GM12878 (cell line): ENCODE results near the gene ARHGAP40. TPM values are rescaled to one million over a fixed set of nuclear protein-coding genes. Genes with fewer than 3 reads are reported as not detected.
A peak's percentile ranks its signal among the peaks of the same experiment; 100 is the strongest.

Experiments
- ATAC-seq: fragments of 200-7000 bp; cut with Tn5 transposase; 3 replicates; pipeline ENCODE4 v1.9.1; 2020; ENCODE audit warnings: mild to moderate bottlenecking, moderate library complexity
- BruUV-seq: library from RNA; stranded (reverse); fragments of 400-500 nt; replicated peaks from 2 replicates; lab custom pipeline; 2021; lab: Mats Ljungman, UMichigan
- CTCF ChIA-PET: fragments of 300-600 bp; sonication (Branson Sonifier 250); formaldehyde crosslinking; extraction: SDS; loops from one replicate; lab custom pipeline; 2021; ENCODE audit warnings: inconsistent platforms; lab: Yijun Ruan, JAX
- POLR2A ChIA-PET: fragments of 350-600 bp; formaldehyde crosslinking; extraction: SDS; loops from one replicate; lab custom pipeline; 2021; ENCODE audit warnings: inconsistent platforms; lab: Charles Lee
- RAD21 ChIA-PET: fragments of 300-600 bp; sonication (Branson Sonifier 250); formaldehyde crosslinking; loops from one replicate; lab custom pipeline; 2023; ENCODE audit warnings: antibody characterized with exemption; ENCODE audit not compliant: unreplicated experiment; lab: Charles Lee
- SMC1A ChIA-PET: fragments of 300-600 bp; sonication (Branson Sonifier 250); formaldehyde crosslinking; loops from one replicate; lab custom pipeline; 2023; ENCODE audit not compliant: unreplicated experiment, uncharacterized antibody; lab: Charles Lee
- DNase-seq: peaks from one replicate; pipeline ENCODE4 v3.0.0-alpha.2; 2011; ENCODE audit warnings: low read depth, low spot score
- FAIRE-seq: peaks from 3 replicates; lab custom pipeline; 2011; peaks lifted over from hg19 to GRCh38; lab: Jason Lieb, UNC
- H2AFZ ChIP-seq: 2 replicates; pipeline ENCODE4 v1.6.0; 2011; ENCODE audit warnings: low read depth, low read length, control low read depth; ENCODE audit not compliant: control insufficient read depth
- H3K27ac ChIP-seq: 2 replicates; pipeline ENCODE4 v1.5.1; 2011; ENCODE audit warnings: control low read depth; ENCODE audit not compliant: control insufficient read depth, insufficient read depth
- H3K27me3 ChIP-seq, 2 experiments: replicated peaks in 1 of 2; 2 replicates each; pipeline versions ENCODE4 v1.6.0 to v1.6.1; 2011; ENCODE audit warnings: low read length in 1 of 2; ENCODE audit not compliant: control insufficient read depth in 2 of 2, insufficient read depth in 2 of 2
- H3K36me3 ChIP-seq, 2 experiments: 2 replicates each; pipeline ENCODE4 v1.5.1; 2011; ENCODE audit warnings: low read length in 1 of 2; ENCODE audit not compliant: control insufficient read depth in 2 of 2, insufficient read depth in 2 of 2
- H3K4me1 ChIP-seq: 2 replicates; pipeline ENCODE4 v1.6.1; 2011; ENCODE audit warnings: mild to moderate bottlenecking, low read length, moderate library complexity, mixed read lengths; ENCODE audit not compliant: control insufficient read depth, insufficient read depth
- H3K4me2 ChIP-seq: 2 replicates; pipeline ENCODE4 v1.6.0; 2011; ENCODE audit warnings: control low read depth; ENCODE audit not compliant: control insufficient read depth, insufficient read depth
- H3K4me3 ChIP-seq: fragments of 200-600 bp; sonication (generic); 2 replicates; pipeline ENCODE4 v1.5.1; 2016
- H3K79me2 ChIP-seq: 2 replicates; pipeline ENCODE4 v1.6.0; 2011; ENCODE audit warnings: low read length; ENCODE audit not compliant: control insufficient read depth, insufficient read depth
- H3K9ac ChIP-seq: 2 replicates; pipeline ENCODE4 v1.8.0; 2011; ENCODE audit warnings: low read length, control low read depth, mixed read lengths; ENCODE audit not compliant: control insufficient read depth, insufficient read depth
- H3K9me3 ChIP-seq: replicated peaks from 3 replicates; pipeline ENCODE4 v1.5.1; 2011; ENCODE audit warnings: mild to moderate bottlenecking, low read length; ENCODE audit not compliant: control insufficient read depth, insufficient read depth
- H4K20me1 ChIP-seq: 2 replicates; pipeline ENCODE4 v1.6.0; 2011; ENCODE audit not compliant: control insufficient read depth, insufficient read depth
- BCLAF1 ChIP-seq: fragments of 450-650 bp; IDR thresholded peaks from 2 replicates; pipeline ENCODE4 v1.6.1; 2017; ENCODE audit warnings: antibody characterized with exemption, mild to moderate bottlenecking, moderate library complexity
- CEBPB ChIP-seq, 2 experiments: fragments of 150-350 bp in 1 of 2; IDR thresholded peaks; 2 replicates each; pipeline ENCODE4 v1.6.1; 2012 to 2014; ENCODE audit warnings: low read depth in 2 of 2, low read length in 2 of 2, borderline replicate concordance in 1 of 2, inconsistent platforms in 1 of 2
- EP300 ChIP-seq, 2 experiments: fragments of 150-350 bp in 1 of 2; IDR thresholded peaks; 2 replicates each; pipeline ENCODE4 v1.6.1; 2011 to 2012; ENCODE audit warnings: low read depth in 2 of 2, low read length in 2 of 2, borderline replicate concordance in 1 of 2, improper control_type of control experiment in 1 of 2, inconsistent platforms in 1 of 2; ENCODE audit not compliant: control insufficient read depth in 1 of 2
- NFYB ChIP-seq: IDR thresholded peaks from 2 replicates; pipeline ENCODE4 v1.6.1; 2011; ENCODE audit warnings: low read depth, mild to moderate bottlenecking, low read length, improper control_type of control experiment, moderate library complexity; ENCODE audit not compliant: insufficient read depth
- SIN3A ChIP-seq: IDR thresholded peaks from 2 replicates; pipeline ENCODE4 v1.6.1; 2012; ENCODE audit warnings: low read depth, low read length, improper control_type of control experiment
- USF1 ChIP-seq: IDR thresholded peaks from 2 replicates; pipeline ENCODE4 v1.6.1; 2011; ENCODE audit warnings: borderline replicate concordance, low read depth, mild to moderate bottlenecking, moderate library complexity, mixed read lengths, low read length; ENCODE audit not compliant: insufficient read depth; ENCODE audit errors: extremely low read length
- ZNF217 ChIP-seq: fragments of 450-650 bp; IDR thresholded peaks from 2 replicates; pipeline ENCODE4 v1.6.1; 2017; ENCODE audit warnings: antibody characterized with exemption, mild to moderate bottlenecking
- WGBS: methylation state at CpG from one replicate; pipeline ENCODE4 v1.1.6; 2016; ENCODE audit warnings: low lambda C conversion rate; ENCODE audit not compliant: insufficient replicate concordance, insufficient coverage; ENCODE audit errors: missing lambda C conversion rate; 5-methylcytosine and 5-hydroxymethylcytosine counted together
- in situ Hi-C: fragments of 300-500 bp; cut with MboI; formaldehyde crosslinking; loops from 9 replicates; pipeline ENCODE4 v1.14.3; 2018; ENCODE audit warnings: mixed read lengths
- intact Hi-C: fragments of 100-400 bp; cut with micrococcal nuclease; formaldehyde crosslinking; loops from one replicate; pipeline ENCODE4 v1.14.2; 2022; ENCODE audit not compliant: unreplicated experiment
- polyA plus RNA-seq, 11 experiments: library from polyadenylated mRNA; depleted of rRNA in 4 of 11; unstranded in 6 of 11; stranded (reverse) in 5 of 11; fragments of >200 nt; fragmentation: Nextera tagmentation in 4 of 11; fragmentation: Illumina TruSeq in 1 of 11; extraction: Ambion mirVana in 4 of 11; extraction: Trizol in 1 of 11; gene quantifications; 1 replicate in 1 of 11; 2 replicates in 10 of 11; pipeline versions ENCODE4 v1.2.1 to v1.2.3, GENCODE V29; 2011 to 2016; ENCODE audit warnings: inconsistent platforms in 2 of 11, missing spikeins in 2 of 11, low read depth in 1 of 11
- total RNA-seq, 4 experiments: library from RNA; depleted of rRNA in 3 of 4; stranded (reverse); fragments of >200 nt in 3 of 4; fragmentation: Illumina TruSeq in 1 of 4; extraction: Trizol in 1 of 4; gene quantifications; 2 replicates each; pipeline versions ENCODE4 v1.2.1 to v1.2.3, GENCODE V29; 2013 to 2021

Gene ARHGAP40
- total and polyA plus RNA-seq, 10 of the 15 experiments (the other 5 are each of a cell fraction or from before 2014, with no cell fraction given), result 0.06 to 0.07 TPM; not detected in 8

GRCh38 chr20:38635721-38636288 is 34.2 kb downstream of the ARHGAP40 start:
- FAIRE-seq, result no peak

GRCh38 chr20:38640521-38640920 is 38.9 kb downstream of the ARHGAP40 start:
- Histone ChIP-seq H3K4me1 (no peaks in the 10 kb centered on the region; the same call in 1 of the 2 replicates), H3K4me3 (no peak overlapping the region), H3K4me2 (no peak overlapping the region), H3K36me3 (no peaks in the 10 kb centered on the region), H3K27me3 (peaks cover 0 to 3% of the 10 kb centered on the region in 2 experiments; a peak in 3 of 4 replicates), H3K27ac (no peak overlapping the region), H3K79me2 (no peaks in the 10 kb centered on the region), H2AFZ (no peak overlapping the region), H4K20me1 (no peaks in the 10 kb centered on the region), H3K9ac (no peak overlapping the region), H3K9me3 (no peaks in the 10 kb centered on the region)
- POLR2A ChIA-PET, result no interaction called here
- in situ Hi-C loops, result no loop called here
- 33% methylated on average over 4 of the region's 4 CpGs for WGBS
- no peak for FAIRE-seq
- TF ChIP-seq ZNF217 (no peak), CEBPB (IDR thresholded peaks at IDR 0.05; ENCODE audit: borderline replicate concordance in 1 of 2, low read depth in 2 of 2, low read length in 2 of 2) (no peak), BCLAF1 (no peak), SIN3A (no peak)
- CTCF ChIA-PET, result interaction anchor here (1.0 to 2.2 kb wide), 3 partner anchors 9 to 111 kb away, joined by 3 to 6 read pairs (median 4); no protein-coding TSS in a partner anchor
- no peak for ATAC-seq
- DNase-seq, result no peak
- intact Hi-C loops, result no loop called here
- no TSS peak for BruUV-seq
- RAD21 ChIA-PET, result interaction anchor here (0.6 kb wide), 1 partner anchor 439 kb away, joined by 3 read pairs; no protein-coding TSS in a partner anchor
- SMC1A ChIA-PET, result no interaction called here

More at GRCh38 chr20:38635721-38636288, 34.2 kb downstream of the ARHGAP40 start:
- TF ChIP-seq USF1 (peak; percentile 38), NFYB (peak; percentile 55; the same call in 1 of the 2 replicates), EP300 (IDR thresholded peaks at IDR 0.05; ENCODE audit: borderline replicate concordance in 1 of 2, control insufficient read depth in 1 of 2, low read depth in 2 of 2, low read length in 2 of 2) (no peak)
- TF ChIP-seq, all 136 proteins: peak for 2
- ATAC-seq, result peak; percentile 53; the same call in 2 of the 3 replicates
- POLR2A ChIA-PET, result no interaction called here
- no peak overlapping the region for H3K27ac ChIP-seq
- no peak for DNase-seq
- no peak overlapping the region for H3K4me3 ChIP-seq
- 35% methylated on average over 3 of the region's 3 CpGs for WGBS
- peaks cover 2 to 3% of the 10 kb centered on the region in 2 experiments; a peak in 3 of 4 replicates for H3K27me3 ChIP-seq
- H3K9me3 ChIP-seq, result no peaks in the 10 kb centered on the region
- SMC1A ChIA-PET, result interaction anchor here (1.4 kb wide), 1 partner anchor 9 kb away, joined by 4 read pairs; no protein-coding TSS in a partner anchor
- no peak overlapping the region for H3K9ac ChIP-seq
- H3K79me2 ChIP-seq, result no peaks in the 10 kb centered on the region
- RAD21 ChIA-PET, result no interaction called here
- intact Hi-C loops, result no loop called here
- CTCF ChIA-PET, result interaction anchor here (1.1 to 1.7 kb wide), 2 partner anchors 9 to 116 kb away, joined by 5 read pairs; no protein-coding TSS in a partner anchor
- H3K4me2 ChIP-seq, result no peak overlapping the region
- no TSS peak for BruUV-seq
- no peaks in the 10 kb centered on the region for H4K20me1 ChIP-seq
- H2AFZ ChIP-seq, result no peak overlapping the region
- in situ Hi-C loops, result no loop called here
- H3K36me3 ChIP-seq, result no peaks in the 10 kb centered on the region
- H3K4me1 ChIP-seq, result no peaks in the 10 kb centered on the region
